K562 (cell line): ENCODE measurements around the gene PPCDC. TPM values are rescaled to one million over a fixed set of nuclear protein-coding genes. Genes with fewer than 3 reads are reported as not detected.

ENCODE experiments used
- ATAC-seq: fragments of 200-7000 bp; cut with Tn5 transposase; 3 replicates; pipeline ENCODE4 v1.9.1; 2020; ENCODE audit warnings: moderate library complexity
- BruUV-seq: library from RNA; stranded (reverse); fragments of 400-500 nt; replicated peaks from 2 replicates; lab custom pipeline; 2021; lab: Mats Ljungman, UMichigan
- CTCF ChIA-PET: fragments of 300-600 bp; formaldehyde crosslinking; extraction: SDS; loops from one replicate; lab custom pipeline; 2021; ENCODE audit warnings: low intra/inter-chr PET ratio; lab: Yijun Ruan, JAX
- POLR2A ChIA-PET: fragments of 300-600, 350-650 bp; sonication (Branson Sonifier 250); formaldehyde crosslinking; extraction: SDS; loops from one replicate; lab custom pipeline; 2021; ENCODE audit warnings: antibody characterized with exemption, inconsistent platforms; lab: Yijun Ruan, JAX
- DNase-seq, 4 experiments: peaks; one replicate each; pipeline versions ENCODE4 v3.0.0 to v3.0.0-alpha.2; 2011 to 2018; ENCODE audit warnings: low spot score in 3 of 4, mixed read lengths in 3 of 4; ENCODE audit errors: extremely low read depth in 1 of 4
- FAIRE-seq: peaks from 2 replicates; lab custom pipeline; 2011; peaks lifted over from hg19 to GRCh38; lab: Jason Lieb, UNC
- H2AFZ ChIP-seq: 2 replicates; pipeline ENCODE4 v1.6.0; 2011; ENCODE audit warnings: low read depth, low read length, control low read depth, inconsistent platforms
- H3K27ac ChIP-seq: fragments of 200-600 bp; 3 replicates; pipeline ENCODE4 v1.8.0; 2011; ENCODE audit warnings: low read depth, mild to moderate bottlenecking, control low read depth, inconsistent platforms, low read length, moderate library complexity, mixed read lengths; ENCODE audit errors: extremely low read depth
- H3K27me3 ChIP-seq, 2 experiments: fragments of 300-600 bp in 1 of 2; 2 replicates in 1 of 2; 3 replicates in 1 of 2; pipeline versions ENCODE4 v1.6.0 to v1.8.0; 2011; ENCODE audit warnings: inconsistent platforms in 2 of 2, low read length in 2 of 2, mild to moderate bottlenecking in 1 of 2, mixed read lengths in 1 of 2, moderate library complexity in 1 of 2; ENCODE audit not compliant: control insufficient read depth in 2 of 2, insufficient read depth in 2 of 2
- H3K36me3 ChIP-seq: fragments of 300-600 bp; 3 replicates; pipeline ENCODE4 v1.8.0; 2011; ENCODE audit warnings: mild to moderate bottlenecking, low read length, inconsistent platforms; ENCODE audit not compliant: control insufficient read depth, insufficient read depth
- H3K4me1 ChIP-seq, 2 experiments: fragments of 200-600 bp in 1 of 2; replicated peaks in 1 of 2; 2 replicates in 1 of 2; 3 replicates in 1 of 2; pipeline versions ENCODE4 v1.5.1 to v1.8.0; 2011; ENCODE audit warnings: inconsistent platforms in 2 of 2, low read length in 2 of 2, mild to moderate bottlenecking in 1 of 2, mixed read lengths in 1 of 2, moderate library complexity in 1 of 2; ENCODE audit not compliant: control insufficient read depth in 2 of 2, insufficient read depth in 2 of 2
- H3K4me2 ChIP-seq: 2 replicates; pipeline ENCODE4 v1.6.1; 2011; ENCODE audit warnings: low read length, control low read depth, inconsistent platforms, mixed read lengths; ENCODE audit not compliant: insufficient read depth
- H3K4me3 ChIP-seq: fragments of 200-600 bp; sonication (generic), shearing (Covaris generic); 2 replicates; pipeline ENCODE4 v1.5.1; 2016; ENCODE audit warnings: control low read depth, inconsistent platforms
- H3K79me2 ChIP-seq: fragments of 200-600 bp; 3 replicates; pipeline ENCODE4 v1.8.0; 2011; ENCODE audit warnings: low read length, inconsistent platforms; ENCODE audit not compliant: control insufficient read depth, insufficient read depth
- H3K9ac ChIP-seq, 2 experiments: 2 replicates each; pipeline versions ENCODE4 v1.6.0 to v1.6.1; 2011; ENCODE audit warnings: low read depth in 2 of 2, low read length in 2 of 2, control low read depth in 1 of 2, inconsistent platforms in 1 of 2, mild to moderate bottlenecking in 1 of 2, mixed read lengths in 1 of 2; ENCODE audit not compliant: insufficient read depth in 1 of 2
- H3K9me1 ChIP-seq: one replicate; pipeline ENCODE4 v1.6.0; 2011; ENCODE audit warnings: inconsistent platforms, mild to moderate bottlenecking, low read length, moderate library complexity; ENCODE audit not compliant: control insufficient read depth, insufficient read depth
- H3K9me3 ChIP-seq: replicated peaks from 2 replicates; pipeline ENCODE4 v1.5.1; 2011; ENCODE audit warnings: low read depth, low read length, inconsistent platforms; ENCODE audit not compliant: control insufficient read depth, insufficient read depth
- H4K20me1 ChIP-seq: replicated peaks from 2 replicates; pipeline ENCODE4 v1.6.1; 2011; ENCODE audit warnings: low read length, inconsistent platforms, mixed read lengths; ENCODE audit not compliant: control insufficient read depth, insufficient read depth
- CCAR2 ChIP-seq: fragments of 200-400 bp; formaldehyde crosslinking; IDR thresholded peaks from 2 replicates; pipeline ENCODE4 v1.6.1; 2017; ENCODE audit warnings: mild to moderate bottlenecking, low read depth, low read length
- FOXK1 ChIP-seq: sonication (generic); formaldehyde crosslinking; IDR thresholded peaks from 2 replicates; pipeline ENCODE4 v1.8.0; 2022; ENCODE audit warnings: missing genetic modification reagents, mild to moderate bottlenecking, borderline replicate concordance
- NFE2L1 ChIP-seq: fragments of 450-650 bp; IDR thresholded peaks from 2 replicates; pipeline ENCODE4 v1.6.1; 2016; ENCODE audit warnings: missing genetic modification characterization, low read depth, mild to moderate bottlenecking, missing compliant biosample characterization, moderate library complexity, borderline replicate concordance
- NR2C2 ChIP-seq, 2 experiments: fragments of 200-800 bp in 1 of 2; sonication (Bioruptor generic) in 1 of 2; sonication (generic) in 1 of 2; formaldehyde crosslinking in 1 of 2; IDR thresholded peaks; 2 replicates each; pipeline versions ENCODE4 v1.6.1 to v1.8.0; 2016 to 2022; ENCODE audit warnings: mild to moderate bottlenecking in 1 of 2, missing compliant biosample characterization in 1 of 2, missing genetic modification characterization in 1 of 2, missing genetic modification reagents in 1 of 2
- YY1 ChIP-seq, 3 experiments: IDR thresholded peaks; 2 replicates each; pipeline ENCODE4 v1.6.1; 2011; ENCODE audit warnings: low read length in 2 of 3, mild to moderate bottlenecking in 2 of 3, moderate library complexity in 2 of 3, borderline replicate concordance in 1 of 3, control low read depth in 1 of 3, low read depth in 1 of 3; ENCODE audit not compliant: insufficient read depth in 3 of 3, insufficient replicate concordance in 2 of 3, control insufficient read depth in 1 of 3, insufficient read length in 1 of 3; ENCODE audit errors: extremely low read depth in 1 of 3
- ZBTB33 ChIP-seq: sonication (generic); formaldehyde crosslinking; IDR thresholded peaks from 2 replicates; pipeline ENCODE4 v1.8.1; 2023; ENCODE audit warnings: mild to moderate bottlenecking, missing genetic modification reagents
- ZNF444 ChIP-seq: fragments of 250-450 bp; sonication (Bioruptor Pico); IDR thresholded peaks from 2 replicates; pipeline ENCODE4 v1.4.0; 2020; ENCODE audit warnings: mild to moderate bottlenecking, moderate library complexity
- in situ Hi-C: fragments of 300-500 bp; cut with MboI; formaldehyde crosslinking; loops from 4 replicates; pipeline ENCODE4 v1.15.0; 2018; ENCODE audit warnings: inconsistent platforms, mixed read lengths
- intact Hi-C: fragments of 100-400 bp; cut with micrococcal nuclease; formaldehyde crosslinking; loops from 2 replicates; pipeline ENCODE4 v1.14.2; 2022
- polyA plus RNA-seq, 8 experiments: library from polyadenylated mRNA; depleted of rRNA in 4 of 8; stranded (reverse) in 5 of 8; unstranded in 3 of 8; fragments of >200 nt; fragmentation: Nextera tagmentation in 2 of 8; fragmentation: Illumina TruSeq in 1 of 8; extraction: Ambion mirVana in 2 of 8; extraction: Trizol in 1 of 8; gene quantifications; 2 replicates each; pipeline versions ENCODE4 v1.2.1 to v1.2.3, GENCODE V29; 2011 to 2014; ENCODE audit warnings: inconsistent platforms in 1 of 8, missing spikeins in 1 of 8
- total RNA-seq, 7 experiments: library from RNA; depleted of rRNA in 6 of 7; stranded (reverse); fragments of >200 nt in 6 of 7; fragmentation: Illumina TruSeq in 2 of 7; extraction: Trizol in 2 of 7; gene quantifications; 2 replicates each; pipeline versions ENCODE4 v1.2.1 to v1.2.3, GENCODE V29; 2011 to 2021; ENCODE audit warnings: low replicate concordance in 1 of 7
- TF ChIP-seq, protein P1 (sequence below): fragments of 450-650 bp; IDR thresholded peaks from 2 replicates; pipeline ENCODE4 v1.6.1; 2017; ENCODE audit warnings: antibody characterized with exemption, mild to moderate bottlenecking

PPCDC gene
- total and polyA plus RNA-seq, 9 of the 15 experiments (the other 6 are each of a cell fraction or from before 2014, with no cell fraction given) = 10.9 to 53.6 (median 16.7) TPM

DNA sequence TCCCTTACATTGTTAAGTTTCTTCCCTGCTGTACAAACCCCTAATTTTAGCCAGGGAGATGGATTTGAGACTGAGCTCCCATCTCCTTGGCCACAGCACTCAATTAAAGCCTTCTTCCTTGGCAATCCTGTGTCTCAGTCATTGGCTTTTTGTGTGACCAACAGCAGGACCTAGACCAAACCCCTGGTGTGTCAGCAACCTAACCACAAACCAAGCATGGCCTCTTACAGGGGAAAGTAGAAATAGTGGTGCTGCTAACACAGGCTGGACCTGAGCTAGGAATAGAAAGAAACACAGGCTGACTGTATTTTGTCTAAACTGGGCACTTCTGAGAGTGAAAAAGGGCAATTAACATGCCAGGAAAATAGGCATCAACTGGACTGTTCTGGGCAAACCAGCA, 37.9 kb downstream of the PPCDC start:
- Histone ChIP-seq H3K27ac (no peak overlapping the region), H3K36me3 (no peaks in the 10 kb centered on the region), H3K9me3 (no peaks in the 10 kb centered on the region), H3K9me1 (no peaks in the 10 kb centered on the region), H3K4me3 (no peak overlapping the region), H2AFZ (no peak overlapping the region), H3K4me1 (peaks cover 6 to 11% of the 10 kb centered on the region in 2 experiments; a peak in 4 of 5 replicates), H3K4me2 (no peak overlapping the region), H4K20me1 (peaks cover 10% of the 10 kb centered on the region; the same call in 1 of the 2 replicates), H3K79me2 (no peaks in the 10 kb centered on the region), H3K27me3 (no peaks in the 10 kb centered on the region), H3K9ac (no peak overlapping the region)
- ATAC-seq (no peak), DNase-seq (no peak), FAIRE-seq (peak; percentile 51)
- ChIA-PET POLR2A (interaction anchor here (0.7 to 1.2 kb wide), 2 partner anchors 18 to 38 kb away, joined by 3 to 4 read pairs; partner anchors contain the start of gene PPCDC), CTCF (no interaction called here)
- no TSS peak for BruUV-seq
- TF ChIP-seq, protein P1, sequence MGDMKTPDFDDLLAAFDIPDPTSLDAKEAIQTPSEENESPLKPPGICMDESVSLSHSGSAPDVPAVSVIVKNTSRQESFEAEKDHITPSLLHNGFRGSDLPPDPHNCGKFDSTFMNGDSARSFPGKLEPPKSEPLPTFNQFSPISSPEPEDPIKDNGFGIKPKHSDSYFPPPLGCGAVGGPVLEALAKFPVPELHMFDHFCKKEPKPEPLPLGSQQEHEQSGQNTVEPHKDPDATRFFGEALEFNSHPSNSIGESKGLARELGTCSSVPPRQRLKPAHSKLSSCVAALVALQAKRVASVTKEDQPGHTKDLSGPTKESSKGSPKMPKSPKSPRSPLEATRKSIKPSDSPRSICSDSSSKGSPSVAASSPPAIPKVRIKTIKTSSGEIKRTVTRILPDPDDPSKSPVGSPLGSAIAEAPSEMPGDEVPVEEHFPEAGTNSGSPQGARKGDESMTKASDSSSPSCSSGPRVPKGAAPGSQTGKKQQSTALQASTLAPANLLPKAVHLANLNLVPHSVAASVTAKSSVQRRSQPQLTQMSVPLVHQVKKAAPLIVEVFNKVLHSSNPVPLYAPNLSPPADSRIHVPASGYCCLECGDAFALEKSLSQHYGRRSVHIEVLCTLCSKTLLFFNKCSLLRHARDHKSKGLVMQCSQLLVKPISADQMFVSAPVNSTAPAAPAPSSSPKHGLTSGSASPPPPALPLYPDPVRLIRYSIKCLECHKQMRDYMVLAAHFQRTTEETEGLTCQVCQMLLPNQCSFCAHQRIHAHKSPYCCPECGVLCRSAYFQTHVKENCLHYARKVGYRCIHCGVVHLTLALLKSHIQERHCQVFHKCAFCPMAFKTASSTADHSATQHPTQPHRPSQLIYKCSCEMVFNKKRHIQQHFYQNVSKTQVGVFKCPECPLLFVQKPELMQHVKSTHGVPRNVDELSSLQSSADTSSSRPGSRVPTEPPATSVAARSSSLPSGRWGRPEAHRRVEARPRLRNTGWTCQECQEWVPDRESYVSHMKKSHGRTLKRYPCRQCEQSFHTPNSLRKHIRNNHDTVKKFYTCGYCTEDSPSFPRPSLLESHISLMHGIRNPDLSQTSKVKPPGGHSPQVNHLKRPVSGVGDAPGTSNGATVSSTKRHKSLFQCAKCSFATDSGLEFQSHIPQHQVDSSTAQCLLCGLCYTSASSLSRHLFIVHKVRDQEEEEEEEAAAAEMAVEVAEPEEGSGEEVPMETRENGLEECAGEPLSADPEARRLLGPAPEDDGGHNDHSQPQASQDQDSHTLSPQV = no peak
- no peak for TF ChIP-seq NR2C2 (CRISPR knock-in tag; IDR thresholded peaks at IDR 0.05)
- TF ChIP-seq NR2C2 (tag; IDR thresholded peaks at IDR 0.05) = no peak
- TF ChIP-seq ZNF444 (CRISPR knock-in tag) = no peak
- TF ChIP-seq ZBTB33 (CRISPR knock-in tag) = no peak
- no peak for TF ChIP-seq CCAR2
- no peak for TF ChIP-seq NFE2L1 (tag)
- no peak for TF ChIP-seq YY1 (IDR thresholded peaks at IDR 0.05; ENCODE audit: borderline replicate concordance in 1 of 3, control insufficient read depth in 1 of 3, extremely low read depth in 1 of 3, insufficient read depth in 3 of 3, insufficient read length in 1 of 3, insufficient replicate concordance in 2 of 3, low read depth in 1 of 3, low read length in 2 of 3)
- no peak for TF ChIP-seq FOXK1 (CRISPR knock-in tag)
- intact Hi-C loops (no loop called here), in situ Hi-C loops (no loop called here)
